ENCODE measurements around the gene CCDC188.

GRCh38 chr22:20181194-20181883 is 30.5 kb upstream of the CCDC188 start:
- TF ChIP-seq POLR2A (IDR thresholded peaks at IDR 0.05) = no peak
- TF ChIP-seq CTCF (IDR thresholded peaks at IDR 0.05) = no peak
